ENCODE data around the gene SH3GL1.

SH3GL1 gene

GRCh38 chr19:4370418-4371041 is 29.8 kb downstream of the SH3GL1 start:
- Histone ChIP-seq H2AFZ (ENCODE audit: low read depth) (no peak overlapping the region), H3K4me1 (ENCODE audit: low read depth, poor library complexity, severe bottlenecking) (peaks cover 46% of the 10 kb centered on the region), H3K4me3 (IDR thresholded peaks at IDR 0.05; ENCODE audit: insufficient read depth, low read depth, low read length) (no peak overlapping the region), H3K36me3 (ENCODE audit: insufficient read depth) (no peaks in the 10 kb centered on the region), H4K20me1 (ENCODE audit: insufficient read depth) (no peaks in the 10 kb centered on the region), H3K4me2 (peak overlapping the region; percentile 99), H3K27me3 (ENCODE audit: insufficient read depth, low read depth) (no peaks in the 10 kb centered on the region), H3K79me2 (ENCODE audit: insufficient read depth, low read depth) (peaks cover 8% of the 10 kb centered on the region; the same call in 1 of the 2 replicates), H3K27ac (peak overlapping the region; percentile 95), H3K9ac (peak overlapping the region; percentile 84; the same call in 1 of the 2 replicates)
- TF ChIP-seq CTCF (conservative IDR thresholded peaks at IDR 0.05; ENCODE audit: low read depth, low read length): no peak

- Histone ChIP-seq H4K20me1 (ENCODE audit: insufficient read depth) (no peaks in the 10 kb centered on the region), H3K36me3 (ENCODE audit: insufficient read depth) (no peaks in the 10 kb centered on the region), H2AFZ (ENCODE audit: low read depth) (peak overlapping the region; percentile 42), H3K27me3 (ENCODE audit: insufficient read depth, low read depth) (no peaks in the 10 kb centered on the region), H3K9ac (peak overlapping the region; percentile 84), H3K4me3 (IDR thresholded peaks at IDR 0.05; ENCODE audit: insufficient read depth, low read depth, low read length) (no peak overlapping the region), H3K4me2 (peak overlapping the region; percentile 99), H3K79me2 (ENCODE audit: insufficient read depth, low read depth) (peaks cover 8% of the 10 kb centered on the region; the same call in 1 of the 2 replicates), H3K4me1 (ENCODE audit: low read depth, poor library complexity, severe bottlenecking) (peaks cover 46% of the 10 kb centered on the region), H3K27ac (peak overlapping the region; percentile 95)
- peak; percentile 57 for TF ChIP-seq CTCF (conservative IDR thresholded peaks at IDR 0.05; ENCODE audit: low read depth, low read length)
These were observed 30.5 kb downstream of the SH3GL1 start for GRCh38 chr19:4369888-4370260.

GRCh38 chr19:4369109-4369887 is 31.0 kb downstream of the SH3GL1 start:
- H3K27ac ChIP-seq: peak overlapping the region; percentile 95
- H2AFZ ChIP-seq (ENCODE audit: low read depth): peak overlapping the region; percentile 42
- H3K4me1 ChIP-seq (ENCODE audit: low read depth, poor library complexity, severe bottlenecking): peaks cover 46% of the 10 kb centered on the region
- no peaks in the 10 kb centered on the region for H3K27me3 ChIP-seq (ENCODE audit: insufficient read depth, low read depth)
- H3K79me2 ChIP-seq (ENCODE audit: insufficient read depth, low read depth): peaks cover 8% of the 10 kb centered on the region; the same call in 1 of the 2 replicates
- no peak for TF ChIP-seq CTCF (conservative IDR thresholded peaks at IDR 0.05; ENCODE audit: low read depth, low read length)
- no peak overlapping the region for H3K4me3 ChIP-seq (IDR thresholded peaks at IDR 0.05; ENCODE audit: insufficient read depth, low read depth, low read length)
- H3K9ac ChIP-seq: peak overlapping the region; percentile 84
- no peaks in the 10 kb centered on the region for H4K20me1 ChIP-seq (ENCODE audit: insufficient read depth)
- H3K36me3 ChIP-seq (ENCODE audit: insufficient read depth): no peaks in the 10 kb centered on the region
- peak overlapping the region; percentile 99 for H3K4me2 ChIP-seq

- H2AFZ ChIP-seq (ENCODE audit: low read depth): no peak overlapping the region
- no peaks in the 10 kb centered on the region for H3K27me3 ChIP-seq (ENCODE audit: insufficient read depth, low read depth)
- H4K20me1 ChIP-seq (ENCODE audit: insufficient read depth): no peaks in the 10 kb centered on the region
- H3K9ac ChIP-seq: no peak overlapping the region
- no peak for TF ChIP-seq CTCF (conservative IDR thresholded peaks at IDR 0.05; ENCODE audit: low read depth, low read length)
- H3K4me2 ChIP-seq: peak overlapping the region; percentile 99; the same call in 1 of the 2 replicates
- peaks cover 46% of the 10 kb centered on the region for H3K4me1 ChIP-seq (ENCODE audit: low read depth, poor library complexity, severe bottlenecking)
- H3K36me3 ChIP-seq (ENCODE audit: insufficient read depth): no peaks in the 10 kb centered on the region
- no peak overlapping the region for H3K4me3 ChIP-seq (IDR thresholded peaks at IDR 0.05; ENCODE audit: insufficient read depth, low read depth, low read length)
- peak overlapping the region; percentile 95; the same call in 1 of the 2 replicates for H3K27ac ChIP-seq
- H3K79me2 ChIP-seq (ENCODE audit: insufficient read depth, low read depth): peaks cover 8% of the 10 kb centered on the region; the same call in 1 of the 2 replicates
These were observed 32.1 kb downstream of the SH3GL1 start for GRCh38 chr19:4368128-4368820.

Data from KMS-11 (cell line).